Measurements from ENCODE around the gene KPNA5.
"Not testable (repeated sequence)": the region's sequence is repeated elsewhere in the genome, so short reads cannot be mapped to it uniquely, and the experiment has no call there.

Gene KPNA5

DNA sequence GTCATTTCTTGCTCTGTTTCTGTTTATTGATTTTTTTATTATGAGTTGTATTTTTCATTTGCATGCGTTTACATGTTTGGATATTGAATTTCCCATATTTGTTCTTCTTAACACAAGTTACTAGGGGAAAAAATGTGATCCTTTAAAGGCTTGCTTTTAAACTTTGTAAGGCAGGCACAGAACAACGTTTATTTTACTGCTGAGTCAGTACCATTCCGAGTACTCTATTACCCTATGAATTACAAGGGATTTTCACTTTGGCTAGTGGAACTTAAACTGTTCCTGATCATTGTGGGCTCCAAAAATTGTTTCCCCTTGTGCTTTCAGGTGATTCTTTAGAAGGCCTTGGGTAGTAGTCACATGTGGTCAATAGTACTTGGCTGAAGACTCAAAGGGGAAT is 56.0 kb downstream of the KPNA5 start:
- H3K27ac Mint-ChIP-seq: no peak overlapping the region
- intact Hi-C loops (cut with micrococcal nuclease): no loop called here
- peaks cover 26% of the 10 kb centered on the region for H3K9me3 Mint-ChIP-seq
- H3K4me1 Mint-ChIP-seq (ENCODE audit: low read depth): no peaks in the 10 kb centered on the region
- H3K4me3 Mint-ChIP-seq: no peak overlapping the region
- no peaks in the 10 kb centered on the region for H3K27me3 Mint-ChIP-seq
- H3K36me3 Mint-ChIP-seq (ENCODE audit: low read depth): peaks cover 16% of the 10 kb centered on the region

DNA sequence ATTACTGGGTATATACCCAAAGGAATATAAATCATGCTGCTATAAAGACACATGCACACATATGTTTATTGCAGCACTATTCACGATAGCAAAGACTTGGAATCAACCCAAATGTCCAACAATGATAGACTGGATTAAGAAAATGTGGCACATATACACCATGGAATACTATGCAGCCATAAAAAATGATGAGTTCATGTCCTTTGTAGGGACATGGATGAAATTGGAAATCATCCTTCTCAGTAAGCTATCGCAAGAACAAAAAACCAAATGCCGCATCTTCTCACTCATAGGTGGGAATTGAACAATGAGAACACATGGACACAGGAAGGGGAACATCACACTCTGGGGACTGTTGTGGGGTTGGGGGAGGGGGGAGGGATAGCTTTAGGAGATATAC is 59.5 kb downstream of the KPNA5 start:
- Mint-ChIP-seq H3K9me3 (peaks cover 26% of the 10 kb centered on the region), H3K36me3 (ENCODE audit: low read depth) (peaks cover 12% of the 10 kb centered on the region)
- H3K27ac Mint-ChIP-seq; H3K27me3 Mint-ChIP-seq; intact Hi-C loops (cut with micrococcal nuclease); H3K4me3 Mint-ChIP-seq; H3K4me1 Mint-ChIP-seq (ENCODE audit: low read depth): not testable (repeated sequence)

DNA sequence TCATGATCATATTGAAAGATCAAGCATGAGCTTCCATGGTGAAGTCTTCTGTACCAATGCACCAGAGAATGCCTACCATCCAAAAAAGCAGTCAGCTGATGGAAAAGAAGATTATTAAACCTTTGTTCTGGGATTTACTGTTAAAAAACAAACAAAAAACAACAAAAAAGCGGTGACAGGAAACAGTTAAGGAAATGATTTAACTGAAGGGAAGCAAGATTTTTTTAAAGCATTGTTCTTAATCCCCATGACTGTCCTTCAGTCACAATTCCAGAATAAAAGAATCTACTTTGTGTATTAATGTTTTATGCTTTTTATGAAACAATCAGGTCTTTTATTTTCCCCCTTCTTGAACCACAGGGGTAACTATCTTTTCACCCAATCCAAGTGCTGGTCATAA is 60.6 kb downstream of the KPNA5 start:
- peaks cover 1% of the 10 kb centered on the region for H3K27me3 Mint-ChIP-seq
- no peaks in the 10 kb centered on the region for H3K4me1 Mint-ChIP-seq (ENCODE audit: low read depth)
- peaks cover 16% of the 10 kb centered on the region for H3K9me3 Mint-ChIP-seq
- H3K36me3 Mint-ChIP-seq (ENCODE audit: low read depth): peaks cover 4% of the 10 kb centered on the region
- H3K4me3 Mint-ChIP-seq: no peak overlapping the region
- no peak overlapping the region for H3K27ac Mint-ChIP-seq
- intact Hi-C loops (cut with micrococcal nuclease): no loop called here

DNA sequence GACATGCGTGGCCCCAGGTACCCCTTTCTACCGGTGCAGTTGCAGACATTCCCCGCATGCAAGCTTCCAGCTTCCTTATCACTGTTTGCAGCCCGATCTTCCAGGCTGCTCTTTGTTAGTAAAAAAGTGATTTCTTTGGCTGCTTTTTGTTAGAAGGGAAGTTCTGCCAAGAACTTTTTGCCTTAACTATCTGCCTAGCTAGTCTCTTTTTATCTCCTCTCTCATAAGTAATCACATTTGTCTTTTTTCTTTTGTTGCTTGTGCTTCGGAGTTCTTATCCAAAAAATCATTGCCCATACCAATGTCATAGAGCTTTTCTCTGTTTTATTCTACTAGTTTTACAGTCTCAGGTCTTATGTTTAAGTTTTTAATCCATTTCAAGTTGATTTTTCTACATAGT is 64.2 kb downstream of the KPNA5 start:
- Mint-ChIP-seq H3K27me3 (peaks cover 3% of the 10 kb centered on the region), H3K9me3 (no peaks in the 10 kb centered on the region), H3K4me1 (ENCODE audit: low read depth) (no peaks in the 10 kb centered on the region), H3K27ac (no peak overlapping the region), H3K36me3 (ENCODE audit: low read depth) (no peaks in the 10 kb centered on the region), H3K4me3 (no peak overlapping the region)
- intact Hi-C loops (cut with micrococcal nuclease): no loop called here

DNA sequence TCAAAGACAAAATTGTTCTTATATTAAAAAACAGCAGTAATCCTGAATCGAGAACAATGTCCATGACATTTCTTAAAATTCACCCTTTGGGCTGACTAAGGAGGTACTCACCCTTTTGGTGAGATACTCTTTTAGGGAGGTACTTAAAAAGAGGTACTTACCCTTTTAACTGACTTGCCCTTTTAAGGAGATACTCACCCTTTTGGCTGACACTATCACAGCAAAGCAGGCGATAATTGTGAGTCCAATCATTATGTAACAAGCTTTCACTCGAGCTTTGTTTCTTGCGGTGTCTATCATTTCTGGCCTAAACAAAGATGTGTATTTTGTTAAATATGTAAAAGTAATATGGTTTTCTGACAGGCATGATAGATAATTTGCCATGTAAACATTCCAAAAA is 80.8 kb downstream of the KPNA5 start:
- H3K9me3 Mint-ChIP-seq: no peaks in the 10 kb centered on the region
- H3K27me3 Mint-ChIP-seq: peaks cover 45% of the 10 kb centered on the region
- no peak overlapping the region for H3K4me3 Mint-ChIP-seq
- no peak overlapping the region for H3K27ac Mint-ChIP-seq
- intact Hi-C loops (cut with micrococcal nuclease): no loop called here
- peaks cover 14% of the 10 kb centered on the region for H3K4me1 Mint-ChIP-seq (ENCODE audit: low read depth)
- H3K36me3 Mint-ChIP-seq (ENCODE audit: low read depth): no peaks in the 10 kb centered on the region

DNA sequence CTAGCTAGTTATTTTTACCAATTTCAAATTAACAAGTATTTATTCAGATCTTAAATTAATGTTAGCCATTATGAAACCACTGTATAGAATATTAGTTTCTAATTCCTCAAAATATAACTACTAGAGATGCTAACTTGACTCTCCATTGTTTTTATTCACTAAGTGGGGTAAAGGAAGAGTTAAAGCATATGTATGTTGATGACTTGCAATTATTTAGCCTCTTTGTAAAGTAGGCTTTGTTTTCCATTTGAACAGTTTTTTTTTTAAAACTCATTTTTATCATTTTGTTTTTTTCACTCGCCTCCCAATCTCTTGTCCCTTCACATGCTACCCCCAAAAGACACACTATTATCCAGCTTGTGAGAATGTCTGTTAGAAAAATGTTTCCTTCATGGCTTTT is 81.2 kb downstream of the KPNA5 start:
- H3K27me3 Mint-ChIP-seq: peaks cover 48% of the 10 kb centered on the region
- intact Hi-C loops (cut with micrococcal nuclease): no loop called here
- peaks cover 14% of the 10 kb centered on the region for H3K4me1 Mint-ChIP-seq (ENCODE audit: low read depth)
- no peak overlapping the region for H3K4me3 Mint-ChIP-seq
- no peaks in the 10 kb centered on the region for H3K36me3 Mint-ChIP-seq (ENCODE audit: low read depth)
- H3K27ac Mint-ChIP-seq: no peak overlapping the region
- no peaks in the 10 kb centered on the region for H3K9me3 Mint-ChIP-seq

DNA sequence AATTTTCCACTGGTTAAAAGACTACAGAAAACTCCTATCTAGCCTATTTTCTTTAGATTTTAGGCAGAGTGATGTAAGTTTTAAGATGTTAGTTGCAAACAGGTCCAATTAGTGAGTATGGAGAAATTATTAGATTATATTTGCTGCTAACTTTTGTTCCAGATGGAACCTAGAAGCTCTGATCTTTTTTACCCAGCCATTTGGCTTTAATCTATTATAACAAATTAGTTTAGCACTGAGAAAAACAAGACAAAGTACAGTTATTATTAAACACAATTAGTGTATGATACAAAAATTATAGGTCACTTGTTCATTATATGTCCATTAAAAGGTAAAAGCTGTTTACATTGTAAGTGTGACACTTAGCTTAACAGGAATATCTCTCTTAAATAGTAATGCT is 82.0 kb downstream of the KPNA5 start:
- Mint-ChIP-seq H3K27me3 (peaks cover 44% of the 10 kb centered on the region), H3K4me3 (no peak overlapping the region), H3K36me3 (ENCODE audit: low read depth) (no peaks in the 10 kb centered on the region), H3K4me1 (ENCODE audit: low read depth) (peaks cover 14% of the 10 kb centered on the region), H3K9me3 (no peaks in the 10 kb centered on the region), H3K27ac (no peak overlapping the region)
- intact Hi-C loops (cut with micrococcal nuclease): no loop called here

DNA sequence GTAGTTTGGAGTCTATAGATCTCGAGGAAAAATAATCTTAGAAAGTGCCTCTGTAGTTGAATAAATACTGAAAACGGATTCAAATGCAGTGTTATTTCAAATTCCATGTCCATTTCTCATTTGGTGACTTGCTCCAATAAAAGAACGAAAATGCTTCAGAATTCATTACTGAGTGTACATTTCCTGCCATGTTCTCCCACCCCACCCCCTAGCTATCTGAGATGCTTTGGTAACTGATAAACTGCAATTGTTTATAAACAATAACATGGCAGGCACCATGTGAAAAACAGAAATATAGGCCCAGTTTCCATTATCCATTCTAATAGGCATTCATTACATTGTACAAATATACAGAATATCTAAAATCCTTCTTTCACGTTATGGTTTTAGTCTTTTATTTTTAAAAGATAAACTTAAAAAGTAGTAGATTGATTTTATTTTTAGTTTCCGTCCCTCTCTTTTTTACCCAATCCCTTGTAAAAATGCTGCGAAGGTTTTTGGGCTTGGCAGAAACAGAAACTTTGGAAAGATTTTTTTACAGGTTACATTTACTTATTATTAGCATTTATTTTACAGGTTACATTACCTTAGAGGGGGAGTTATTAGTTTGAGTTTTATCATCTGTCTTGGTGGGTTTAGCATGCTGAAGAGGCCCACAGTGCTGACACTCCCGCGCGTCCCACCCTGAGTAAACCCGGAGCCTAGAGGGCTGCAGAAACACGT is 83.1 kb downstream of the KPNA5 start:
- Mint-ChIP-seq H3K27ac (no peak overlapping the region), H3K27me3 (peaks cover 46% of the 10 kb centered on the region), H3K4me1 (ENCODE audit: low read depth) (peaks cover 14% of the 10 kb centered on the region), H3K36me3 (ENCODE audit: low read depth) (no peaks in the 10 kb centered on the region), H3K9me3 (no peaks in the 10 kb centered on the region), H3K4me3 (no peak overlapping the region)
- intact Hi-C loops (cut with micrococcal nuclease): no loop called here

DNA sequence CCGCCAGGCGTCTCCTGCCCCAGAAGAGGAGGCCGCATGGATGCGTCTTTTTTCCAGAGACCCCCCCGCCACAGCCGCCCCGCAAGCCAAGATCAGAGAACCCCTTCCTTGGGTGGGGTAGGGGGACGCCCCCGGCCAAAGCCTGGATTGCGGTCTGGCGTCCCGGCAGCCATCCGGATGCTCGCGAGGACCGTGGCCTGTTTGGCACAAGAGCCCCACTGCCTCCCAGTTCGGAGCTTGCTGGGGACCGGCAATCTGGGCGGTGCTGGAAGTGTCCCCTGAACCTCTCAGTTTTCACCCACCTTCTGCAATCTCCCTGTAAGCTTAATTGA is 83.6 kb downstream of the KPNA5 start:
- no peaks in the 10 kb centered on the region for H3K36me3 Mint-ChIP-seq (ENCODE audit: low read depth)
- H3K4me3 Mint-ChIP-seq: peak overlapping the region; percentile 17
- intact Hi-C loops (cut with micrococcal nuclease): no loop called here
- peaks cover 48% of the 10 kb centered on the region for H3K27me3 Mint-ChIP-seq
- H3K4me1 Mint-ChIP-seq (ENCODE audit: low read depth): peaks cover 14% of the 10 kb centered on the region
- H3K9me3 Mint-ChIP-seq: no peaks in the 10 kb centered on the region
- no peak overlapping the region for H3K27ac Mint-ChIP-seq

DNA sequence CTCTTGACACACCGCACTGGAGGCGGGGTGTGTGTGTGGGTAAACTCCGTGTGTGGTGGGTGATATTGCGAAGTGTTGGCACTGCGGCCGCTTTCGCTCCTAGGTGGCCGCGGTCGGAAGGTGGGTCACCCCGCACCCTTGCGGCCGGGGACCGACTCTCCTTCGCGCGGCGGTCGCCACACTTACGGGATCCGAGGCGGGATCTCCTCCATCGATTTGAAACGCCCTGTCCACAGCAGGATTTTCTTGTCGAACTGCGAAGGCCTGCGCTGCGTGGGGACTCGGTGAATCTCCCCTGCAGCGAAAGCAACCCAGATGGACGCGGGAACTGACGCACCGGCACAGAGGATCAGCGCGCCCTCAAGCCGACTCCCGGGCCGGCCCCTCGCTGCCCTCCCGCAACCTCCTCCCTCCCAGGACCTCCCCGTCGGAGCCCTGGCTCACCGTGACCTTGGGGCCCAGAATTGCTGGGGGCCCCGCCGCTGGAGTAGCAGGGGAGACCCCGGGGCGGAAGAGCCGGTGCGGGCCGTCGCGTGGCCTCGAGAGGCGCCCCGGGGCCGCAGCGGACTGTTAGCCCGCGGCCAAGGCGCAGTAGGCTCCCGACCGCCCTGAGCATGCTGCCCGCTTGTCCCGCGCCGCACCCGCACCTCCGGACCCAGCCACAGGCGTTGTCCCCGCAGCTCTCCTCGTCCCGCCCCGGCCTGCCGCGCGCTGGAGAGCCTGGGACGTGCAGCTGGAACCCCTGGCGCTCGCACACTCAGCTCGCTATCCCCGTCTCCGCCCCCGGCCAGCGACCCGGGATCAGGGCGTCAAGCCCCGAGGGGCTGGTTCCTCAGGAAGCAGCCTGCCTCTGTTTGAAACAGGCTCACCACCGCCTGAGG is 84.2 kb downstream of the KPNA5 start, which contains the start of gene FAM162B:
TSS of gene FAM162B (minus strand) at position 759 of the 881 bp plus-strand sequence. CDS start at position 616, 143 bp downstream.
- no peaks in the 10 kb centered on the region for H3K9me3 Mint-ChIP-seq
- H3K4me3 Mint-ChIP-seq: peak within 1 kb of the TSS; percentile 44
- H3K27me3 Mint-ChIP-seq: peaks cover 46% of the 10 kb centered on the region
- H3K27ac Mint-ChIP-seq: no peak within 1 kb of the TSS
- intact Hi-C loops (cut with micrococcal nuclease): no loop called here
- no peaks in the 10 kb centered on the region for H3K36me3 Mint-ChIP-seq (ENCODE audit: low read depth)
- H3K4me1 Mint-ChIP-seq (ENCODE audit: low read depth): peaks cover 14% of the 10 kb centered on the region

DNA sequence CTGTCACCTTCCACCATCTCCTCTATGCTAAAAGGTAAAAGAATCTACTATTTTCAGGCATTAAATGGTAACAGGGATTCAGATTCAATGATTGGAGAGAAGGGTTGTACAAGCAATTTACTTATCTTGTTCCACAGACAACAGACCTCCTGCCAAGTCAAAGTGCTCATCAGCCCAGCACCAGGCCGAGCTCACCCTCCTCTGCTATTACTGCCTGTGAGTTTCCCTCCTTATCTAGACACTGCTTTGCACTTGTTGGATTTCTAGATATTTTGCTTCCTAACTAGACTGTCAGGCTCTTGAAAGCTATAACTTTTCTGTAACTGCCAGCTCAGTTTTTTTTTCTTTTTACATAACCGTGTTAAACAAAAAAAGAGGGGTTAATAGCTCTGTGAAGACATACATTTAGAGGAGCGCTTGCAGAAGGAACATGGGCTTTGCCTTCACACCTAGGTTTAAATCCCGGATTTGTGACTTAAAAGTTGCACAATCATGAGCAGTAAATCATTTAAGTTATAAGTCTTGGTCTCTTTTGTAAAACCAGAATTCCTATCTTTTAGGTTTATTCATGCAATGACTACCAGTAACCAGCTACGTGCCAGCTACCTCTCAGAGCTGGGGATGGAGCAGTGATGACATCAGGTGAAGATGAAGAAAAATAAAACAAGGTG is 85.6 kb downstream of the KPNA5 start:
- Mint-ChIP-seq H3K9me3 (no peaks in the 10 kb centered on the region), H3K4me1 (ENCODE audit: low read depth) (peaks cover 14% of the 10 kb centered on the region), H3K27me3 (peaks cover 46% of the 10 kb centered on the region), H3K4me3 (no peak overlapping the region), H3K27ac (no peak overlapping the region), H3K36me3 (ENCODE audit: low read depth) (no peaks in the 10 kb centered on the region)
- intact Hi-C loops (cut with micrococcal nuclease): no loop called here

DNA sequence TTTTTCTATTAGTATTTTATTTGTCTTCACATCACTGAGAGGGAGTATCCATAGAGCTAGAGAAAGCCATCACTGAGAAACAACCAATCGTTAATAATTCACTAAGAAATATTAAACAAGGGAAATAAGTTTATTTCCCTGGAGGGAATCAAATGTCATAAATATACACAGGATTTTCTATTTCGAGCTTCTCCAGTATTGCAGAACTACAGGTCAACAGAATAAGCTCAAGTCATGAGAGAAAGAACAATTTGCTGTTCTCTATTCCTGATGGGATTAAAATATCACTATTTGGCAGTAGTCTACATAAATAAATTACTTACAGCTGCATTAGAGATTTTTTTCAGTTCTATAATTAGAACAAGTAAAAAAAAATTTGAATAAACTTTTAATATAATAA is 86.7 kb downstream of the KPNA5 start:
- intact Hi-C loops (cut with micrococcal nuclease): no loop called here
- Mint-ChIP-seq H3K4me3 (no peak overlapping the region), H3K27ac (no peak overlapping the region), H3K9me3 (no peaks in the 10 kb centered on the region), H3K4me1 (ENCODE audit: low read depth) (peaks cover 14% of the 10 kb centered on the region), H3K27me3 (peaks cover 43% of the 10 kb centered on the region), H3K36me3 (ENCODE audit: low read depth) (no peaks in the 10 kb centered on the region)

DNA sequence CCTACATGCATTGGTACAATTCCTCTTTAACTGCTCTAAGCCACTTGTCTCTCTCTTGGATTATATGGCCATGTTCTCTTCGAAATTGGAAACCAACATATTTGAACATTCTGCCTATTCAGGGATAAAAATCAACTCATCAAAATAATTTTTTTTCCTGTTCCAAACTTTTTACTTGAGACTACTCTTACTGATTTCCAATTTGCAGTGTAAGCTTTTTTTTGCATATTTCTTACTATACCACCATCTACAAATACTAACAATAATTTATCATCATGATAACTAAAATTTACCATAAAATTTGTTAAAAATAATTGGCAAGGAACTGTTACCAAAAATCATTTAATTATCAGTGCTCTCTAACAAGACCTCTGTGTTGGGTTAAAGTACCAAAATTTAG is 91.4 kb downstream of the KPNA5 start:
- H3K9me3 Mint-ChIP-seq: no peaks in the 10 kb centered on the region
- no peaks in the 10 kb centered on the region for H3K36me3 Mint-ChIP-seq (ENCODE audit: low read depth)
- no peaks in the 10 kb centered on the region for H3K4me1 Mint-ChIP-seq (ENCODE audit: low read depth)
- H3K4me3 Mint-ChIP-seq: no peak overlapping the region
- intact Hi-C loops (cut with micrococcal nuclease): no loop called here
- peaks cover 9% of the 10 kb centered on the region for H3K27me3 Mint-ChIP-seq
- no peak overlapping the region for H3K27ac Mint-ChIP-seq

DNA sequence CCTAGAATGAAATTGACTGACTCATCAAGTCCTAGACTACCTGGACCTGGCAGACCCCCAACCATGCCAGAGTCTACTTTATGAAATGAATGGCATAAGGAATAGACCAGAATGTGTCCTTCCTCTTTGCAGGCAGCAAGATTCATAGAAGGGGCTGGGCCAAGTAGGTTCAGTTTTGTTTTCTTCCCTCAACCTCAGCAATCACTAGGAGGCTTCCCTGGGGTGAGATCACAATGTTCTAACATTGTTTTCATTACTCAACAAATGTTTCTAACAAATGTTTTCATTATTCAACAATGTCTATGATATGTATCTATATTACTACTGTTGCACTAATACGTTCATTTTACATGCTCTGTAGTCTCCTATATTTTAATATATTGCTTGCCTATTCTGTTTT is 92.9 kb downstream of the KPNA5 start:
- intact Hi-C loops (cut with micrococcal nuclease): no loop called here
- no peaks in the 10 kb centered on the region for H3K9me3 Mint-ChIP-seq
- H3K4me1 Mint-ChIP-seq (ENCODE audit: low read depth): no peaks in the 10 kb centered on the region
- no peak overlapping the region for H3K27ac Mint-ChIP-seq
- no peak overlapping the region for H3K4me3 Mint-ChIP-seq
- no peaks in the 10 kb centered on the region for H3K36me3 Mint-ChIP-seq (ENCODE audit: low read depth)
- peaks cover 6% of the 10 kb centered on the region for H3K27me3 Mint-ChIP-seq

Data from dendritic cell treated with granulocyte-macrophage colony-stimulating factor and Interleukin-4, amounts not matched to agents 40 ng/mL and 50 ng/mL, for 4 days (primary cell).